GM18508 (cell line): ENCODE data around the gene CCL21.
"Not testable (repeated sequence)": the region's sequence is repeated elsewhere in the genome, so short reads cannot be mapped to it uniquely, and the experiment has no call there.

ENCODE experiments used
- ATAC-seq: cut with Tn5 transposase; IDR thresholded peaks from one replicate; pipeline ENCODE4 v1.9.1; 2021; ENCODE audit warnings: moderate number of reproducible peaks; ENCODE audit not compliant: insufficient read depth, unreplicated experiment

Gene CCL21

GRCh38 chr9:34710023-34710422 lies at the start of gene CCL21:
Gene CCL21, minus strand, starts transcription at chr9:34710136. Its CDS starts 70 bp downstream, at chr9:34710066.
- no peak for ATAC-seq

- ATAC-seq: no peak
Measured at GRCh38 chr9:34759432-34760134, 49.6 kb upstream of the CCL21 start.

- not testable (repeated sequence) for ATAC-seq
Measured at GRCh38 chr9:34750320-34750719, 40.4 kb upstream of the CCL21 start.

- no peak for ATAC-seq
Measured at GRCh38 chr9:34746526-34746925, 36.6 kb upstream of the CCL21 start.

- no peak for ATAC-seq
Measured at GRCh38 chr9:34744295-34745221, 34.6 kb upstream of the CCL21 start.

- no peak for ATAC-seq
Measured at GRCh38 chr9:34742710-34743109, 32.8 kb upstream of the CCL21 start.

- no peak for ATAC-seq
Measured at GRCh38 chr9:34741628-34742027, 31.7 kb upstream of the CCL21 start.

GRCh38 chr9:34740176-34740575 lies 30.2 kb upstream of the CCL21 start:
- ATAC-seq: not testable (repeated sequence)

- ATAC-seq: no peak
Measured at GRCh38 chr9:34737677-34738260, 27.8 kb upstream of the CCL21 start.

GRCh38 chr9:34734720-34735119 lies 24.8 kb upstream of the CCL21 start:
- ATAC-seq: no peak

GRCh38 chr9:34732886-34733285 lies 22.9 kb upstream of the CCL21 start:
- no peak for ATAC-seq

GRCh38 chr9:34732478-34732877 lies 22.5 kb upstream of the CCL21 start:
- ATAC-seq: no peak

GRCh38 chr9:34723141-34723540 lies 13.2 kb upstream of the CCL21 start:
- no peak for ATAC-seq

- ATAC-seq: not testable (repeated sequence)
Measured at GRCh38 chr9:34719769-34720025, 9.8 kb upstream of the CCL21 start.

- no peak for ATAC-seq
Measured at GRCh38 chr9:34719021-34719768, 9.3 kb upstream of the CCL21 start.

- ATAC-seq: no peak
Measured at GRCh38 chr9:34717996-34718614, 8.2 kb upstream of the CCL21 start.

GRCh38 chr9:34716711-34717110 lies 6.8 kb upstream of the CCL21 start:
- no peak for ATAC-seq

- no peak for ATAC-seq
Measured at GRCh38 chr9:34715639-34716215, 5.8 kb upstream of the CCL21 start.

- no peak for ATAC-seq
Measured at GRCh38 chr9:34714007-34714406, 4.1 kb upstream of the CCL21 start.

GRCh38 chr9:34712140-34712539 lies 2.2 kb upstream of the CCL21 start:
- ATAC-seq: no peak
